UCSD-AML1 (cell line): ENCODE data around the gene GNG14.
A peak's percentile ranks its signal among the peaks of the same experiment; 100 is the strongest.
"Not testable (repeated sequence)": the region's sequence is repeated elsewhere in the genome, so short reads cannot be mapped to it uniquely, and the experiment has no call there.

ENCODE experiments used
- DNase-seq: peaks from one replicate; lab custom pipeline; 2025; ENCODE audit not compliant: unreplicated experiment; lab: John Stamatoyannopoulos, UW

The GNG14 gene

GRCh38 chr19:12687496-12688196 is at the start of gene GNG14:
Gene GNG14, plus strand, starts transcription at chr19:12687998. Its CDS starts 51 bp downstream, at chr19:12688049.
- no peak for DNase-seq

GRCh38 chr19:12638611-12639182 is 49.1 kb upstream of the GNG14 start:
- DNase-seq, result no peak

- DNase-seq, result peak; percentile 67
Measured at GRCh38 chr19:12639901-12640613, 47.7 kb upstream of the GNG14 start.

- DNase-seq, result no peak
Measured at GRCh38 chr19:12641456-12641855, 46.3 kb upstream of the GNG14 start.

- no peak for DNase-seq
Measured at GRCh38 chr19:12642506-12642905, 45.3 kb upstream of the GNG14 start.

- DNase-seq, result not testable (repeated sequence)
Measured at GRCh38 chr19:12643716-12644115, 44.1 kb upstream of the GNG14 start.

GRCh38 chr19:12646551-12646950 is 41.2 kb upstream of the GNG14 start:
- no peak for DNase-seq

- no peak for DNase-seq
Measured at GRCh38 chr19:12647047-12647446, 40.8 kb upstream of the GNG14 start.

- no peak for DNase-seq
Measured at GRCh38 chr19:12647490-12648071, 40.2 kb upstream of the GNG14 start.

GRCh38 chr19:12648088-12648487 is 39.7 kb upstream of the GNG14 start:
- DNase-seq, result no peak

GRCh38 chr19:12649941-12650340 is 37.9 kb upstream of the GNG14 start:
- DNase-seq, result no peak

- DNase-seq, result no peak
Measured at GRCh38 chr19:12652219-12652618, 35.6 kb upstream of the GNG14 start.

GRCh38 chr19:12655546-12655945 is 32.3 kb upstream of the GNG14 start:
- no peak for DNase-seq

- no peak for DNase-seq
Measured at GRCh38 chr19:12656899-12657571, 30.8 kb upstream of the GNG14 start.

- no peak for DNase-seq
Measured at GRCh38 chr19:12657966-12658365, 29.8 kb upstream of the GNG14 start.

GRCh38 chr19:12660980-12661379 is 26.8 kb upstream of the GNG14 start:
- no peak for DNase-seq

GRCh38 chr19:12664406-12665280 is 23.2 kb upstream of the GNG14 start:
- no peak for DNase-seq

GRCh38 chr19:12665281-12665573 is 22.6 kb upstream of the GNG14 start:
- peak; percentile 75 for DNase-seq

GRCh38 chr19:12665671-12666264 is 22.0 kb upstream of the GNG14 start:
- no peak for DNase-seq
